H9 (cell line): Measurements from ENCODE around the gene CROCC2. TPM values are rescaled to one million over a fixed set of nuclear protein-coding genes. Genes with fewer than 3 reads are reported as not detected.
A peak's percentile ranks its signal among the peaks of the same experiment; 100 is the strongest.

Source experiments
- DNase-seq: peaks from one replicate; pipeline ENCODE4 v3.0.0-alpha.2; 2017
- H2AFZ ChIP-seq: one replicate; pipeline ENCODE4 v1.6.1; 2013; ENCODE audit warnings: mild to moderate bottlenecking, low read length, control low read depth, moderate library complexity
- H2AK5ac ChIP-seq: 2 replicates; pipeline ENCODE4 v1.6.1; 2013; ENCODE audit warnings: low read length, control low read depth, mixed read lengths; ENCODE audit not compliant: insufficient read length
- H2BK120ac ChIP-seq: one replicate; pipeline ENCODE4 v1.6.1; 2013; ENCODE audit warnings: low read depth, mild to moderate bottlenecking, low read length, control low read depth, inconsistent platforms; ENCODE audit not compliant: poor library complexity, severe bottlenecking
- H2BK12ac ChIP-seq: 2 replicates; pipeline ENCODE4 v1.6.1; 2013; ENCODE audit warnings: low read length, control low read depth, mixed read lengths, low read depth; ENCODE audit not compliant: insufficient read length
- H2BK15ac ChIP-seq: 2 replicates; pipeline ENCODE4 v1.6.1; 2013; ENCODE audit warnings: low read depth, low read length, control low read depth
- H2BK20ac ChIP-seq: one replicate; pipeline ENCODE4 v1.6.1; 2013; ENCODE audit warnings: low read depth, mild to moderate bottlenecking, low read length, control low read depth, inconsistent platforms; ENCODE audit not compliant: poor library complexity, severe bottlenecking
- H2BK5ac ChIP-seq: 2 replicates; pipeline ENCODE4 v1.6.1; 2013; ENCODE audit warnings: low read length, control low read depth, mixed read lengths; ENCODE audit not compliant: insufficient read length
- H3K14ac ChIP-seq: 2 replicates; pipeline ENCODE4 v1.6.1; 2013; ENCODE audit warnings: low read length, control low read depth; ENCODE audit not compliant: insufficient read depth
- H3K18ac ChIP-seq: 2 replicates; pipeline ENCODE4 v1.6.1; 2013; ENCODE audit warnings: low read depth, mild to moderate bottlenecking, mixed read lengths, low read length, control low read depth; ENCODE audit not compliant: insufficient read length
- H3K23ac ChIP-seq: 2 replicates; pipeline ENCODE4 v1.6.1; 2013; ENCODE audit warnings: low read length, control low read depth, mixed read lengths, low read depth; ENCODE audit not compliant: insufficient read length
- H3K23me2 ChIP-seq: 2 replicates; pipeline ENCODE4 v1.6.1; 2013; ENCODE audit warnings: low read depth, mild to moderate bottlenecking, mixed read lengths, low read length, control low read depth; ENCODE audit not compliant: insufficient read length, poor library complexity, severe bottlenecking
- H3K27ac ChIP-seq: 2 replicates; pipeline ENCODE4 v1.5.1; 2013; ENCODE audit warnings: low read length, control low read depth, mixed read lengths, low read depth; ENCODE audit not compliant: insufficient read length
- H3K27me3 ChIP-seq: 2 replicates; pipeline ENCODE4 v1.6.1; 2013; ENCODE audit warnings: low read length, control low read depth, inconsistent platforms; ENCODE audit not compliant: insufficient read depth
- H3K4ac ChIP-seq: 2 replicates; pipeline ENCODE4 v1.6.1; 2013; ENCODE audit warnings: low read depth, mild to moderate bottlenecking, control low read depth, inconsistent platforms, low read length, moderate library complexity
- H3K4me1 ChIP-seq: 2 replicates; pipeline ENCODE4 v1.6.1; 2013; ENCODE audit warnings: low read length, control low read depth, inconsistent platforms; ENCODE audit not compliant: insufficient read depth
- H3K4me2 ChIP-seq: 2 replicates; pipeline ENCODE4 v1.6.1; 2013; ENCODE audit warnings: low read length, control low read depth, mixed read lengths; ENCODE audit not compliant: insufficient read length, insufficient read depth
- H3K56ac ChIP-seq: 2 replicates; pipeline ENCODE4 v1.6.1; 2013; ENCODE audit warnings: low read depth, mild to moderate bottlenecking, mixed read lengths, low read length, control low read depth; ENCODE audit not compliant: insufficient read length
- H3K79me1 ChIP-seq: 2 replicates; pipeline ENCODE4 v1.6.1; 2013; ENCODE audit warnings: low read depth, mild to moderate bottlenecking, moderate library complexity, low read length, control low read depth, inconsistent platforms; ENCODE audit not compliant: insufficient read depth, poor library complexity, severe bottlenecking
- H3K79me2 ChIP-seq: 2 replicates; pipeline ENCODE4 v1.6.1; 2013; ENCODE audit warnings: low read length, control low read depth, inconsistent platforms; ENCODE audit not compliant: insufficient read depth
- H3K9ac ChIP-seq: 2 replicates; pipeline ENCODE4 v1.6.1; 2013; ENCODE audit warnings: low read length, control low read depth, mixed read lengths; ENCODE audit not compliant: insufficient read length; ENCODE audit errors: extremely low read depth
- H3K9me3 ChIP-seq: one replicate; pipeline ENCODE4 v1.6.1; 2013; ENCODE audit warnings: low read depth, low read length, inconsistent platforms; ENCODE audit not compliant: control insufficient read depth
- H3T11ph ChIP-seq: one replicate; pipeline ENCODE4 v1.6.1; 2013; ENCODE audit warnings: mild to moderate bottlenecking, low read length, control low read depth, inconsistent platforms
- H4K20me1 ChIP-seq: one replicate; pipeline ENCODE4 v1.6.1; 2013; ENCODE audit not compliant: control insufficient read depth, insufficient read length, insufficient read depth
- H4K5ac ChIP-seq: 2 replicates; pipeline ENCODE4 v1.6.1; 2013; ENCODE audit warnings: low read depth, mild to moderate bottlenecking, mixed read lengths, low read length, control low read depth; ENCODE audit not compliant: insufficient read length
- H4K8ac ChIP-seq: replicated peaks from 2 replicates; pipeline ENCODE4 v1.6.1; 2013; ENCODE audit warnings: low read length, control low read depth, mixed read lengths, low read depth; ENCODE audit not compliant: insufficient read length
- H4K91ac ChIP-seq: 2 replicates; pipeline ENCODE4 v1.6.1; 2013; ENCODE audit warnings: low read depth, mild to moderate bottlenecking, moderate library complexity, mixed read lengths, low read length, control low read depth; ENCODE audit not compliant: insufficient read length
- H3K27ac Mint-ChIP-seq, 3 experiments: 2 replicates in 2 of 3; 3 replicates in 1 of 3; pipeline ENCODE4 v1.8.0; 2020 to 2021; ENCODE audit warnings: mixed read lengths in 3 of 3, mild to moderate bottlenecking in 1 of 3, moderate library complexity in 1 of 3
- H3K27me3 Mint-ChIP-seq: 2 replicates; pipeline ENCODE4 v1.8.0; 2021; ENCODE audit warnings: low read depth, mild to moderate bottlenecking, moderate library complexity, mixed read lengths
- H3K36me3 Mint-ChIP-seq, 3 experiments: 2 replicates in 2 of 3; 3 replicates in 1 of 3; pipeline ENCODE4 v1.8.0; 2020 to 2021; ENCODE audit warnings: low read depth in 3 of 3, mixed read lengths in 3 of 3; ENCODE audit not compliant: insufficient read depth in 1 of 3
- H3K4me1 Mint-ChIP-seq, 2 experiments: 2 replicates each; pipeline ENCODE4 v1.8.0; 2020; ENCODE audit warnings: mixed read lengths in 2 of 2
- H3K4me3 Mint-ChIP-seq, 2 experiments: 2 replicates in 1 of 2; 3 replicates in 1 of 2; pipeline ENCODE4 v1.8.0; 2020 to 2021; ENCODE audit warnings: mild to moderate bottlenecking in 2 of 2, mixed read lengths in 2 of 2, moderate library complexity in 1 of 2
- H3K9me3 Mint-ChIP-seq, 2 experiments: 2 replicates in 1 of 2; 3 replicates in 1 of 2; pipeline ENCODE4 v1.8.0; 2020; ENCODE audit warnings: mild to moderate bottlenecking in 2 of 2, mixed read lengths in 2 of 2, moderate library complexity in 1 of 2
- WGBS: extraction: QIAGEN DNeasy Blood & Tissue Kit; methylation state at CpG from one replicate; pipeline ENCODE4 v1.1.7; 2013; ENCODE audit warnings: missing lambda C conversion rate, low lambda C conversion rate, mixed read lengths; ENCODE audit not compliant: insufficient read length; ENCODE audit errors: extremely low coverage; 5-methylcytosine and 5-hydroxymethylcytosine counted together
- total RNA-seq: library from RNA; stranded (reverse); gene quantifications from 2 replicates; pipeline ENCODE4 v1.2.1, GENCODE V29; 2021
- TF ChIP-seq, protein P1 (sequence below): fragments of 200-600 bp; sonication (generic); conservative IDR thresholded peaks from 3 replicates; pipeline ENCODE4 v1.8.0; 2021; ENCODE audit warnings: antibody characterized with exemption, mild to moderate bottlenecking

Gene CROCC2
- total RNA-seq, 1 experiment from 2014 or later, result not detected

DNA sequence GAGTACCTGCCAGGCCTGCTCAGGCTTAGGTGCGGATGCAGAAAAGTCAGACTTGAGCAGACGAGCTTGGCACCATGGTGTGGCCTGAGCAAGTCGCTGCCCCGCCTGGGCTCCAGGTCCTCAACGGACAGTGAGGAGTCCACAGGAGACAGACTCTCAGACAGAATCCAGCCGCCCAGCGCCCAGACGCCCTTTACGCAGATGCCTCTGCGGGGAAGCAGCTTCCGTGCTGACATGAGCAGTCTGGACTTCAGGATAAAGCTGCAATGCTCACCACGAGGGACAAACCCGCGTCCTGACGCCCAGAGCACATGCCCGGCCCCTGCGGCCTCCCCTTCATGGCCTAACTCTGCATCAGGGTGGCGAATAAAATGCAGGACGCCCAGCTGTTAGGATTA lies 6.7 kb upstream of the CROCC2 start:
- no peaks in the 10 kb centered on the region for H3K4me1 ChIP-seq
- H3K79me1 ChIP-seq, result no peaks in the 10 kb centered on the region
- no peak overlapping the region for H3T11ph ChIP-seq
- Mint-ChIP-seq H3K27me3 (peaks cover 8% of the 10 kb centered on the region), H3K4me3 (no peak overlapping the region), H3K27ac (0 out of 7 replicates have a peak overlapping the region, but pooled peaks of 1 of the 3 experiments have one; percentile 27), H3K36me3 (peaks cover 3 to 10% (median 5%) of the 10 kb centered on the region in 3 experiments; a peak in 5 of 7 replicates), H3K4me1 (peaks cover 7 to 16% of the 10 kb centered on the region in 2 experiments), H3K9me3 (peaks cover 12% of the 10 kb centered on the region in 2 experiments)
- no peaks in the 10 kb centered on the region for H3K79me2 ChIP-seq
- no peak overlapping the region for H2BK5ac ChIP-seq
- no peak overlapping the region for H3K4me2 ChIP-seq
- no peak overlapping the region for H2AFZ ChIP-seq
- no peak overlapping the region for H4K91ac ChIP-seq
- no peak overlapping the region for H4K5ac ChIP-seq
- no peak overlapping the region for H2BK120ac ChIP-seq
- no peak overlapping the region for H3K4ac ChIP-seq
- H3K14ac ChIP-seq, result no peak overlapping the region
- no CpG with 5 or more reads among the region's 19 CpGs for WGBS
- no peak overlapping the region for H3K23ac ChIP-seq
- H2BK15ac ChIP-seq, result no peak overlapping the region
- H3K9ac ChIP-seq, result no peak overlapping the region
- no peaks in the 10 kb centered on the region for H3K23me2 ChIP-seq
- TF ChIP-seq, protein P1, sequence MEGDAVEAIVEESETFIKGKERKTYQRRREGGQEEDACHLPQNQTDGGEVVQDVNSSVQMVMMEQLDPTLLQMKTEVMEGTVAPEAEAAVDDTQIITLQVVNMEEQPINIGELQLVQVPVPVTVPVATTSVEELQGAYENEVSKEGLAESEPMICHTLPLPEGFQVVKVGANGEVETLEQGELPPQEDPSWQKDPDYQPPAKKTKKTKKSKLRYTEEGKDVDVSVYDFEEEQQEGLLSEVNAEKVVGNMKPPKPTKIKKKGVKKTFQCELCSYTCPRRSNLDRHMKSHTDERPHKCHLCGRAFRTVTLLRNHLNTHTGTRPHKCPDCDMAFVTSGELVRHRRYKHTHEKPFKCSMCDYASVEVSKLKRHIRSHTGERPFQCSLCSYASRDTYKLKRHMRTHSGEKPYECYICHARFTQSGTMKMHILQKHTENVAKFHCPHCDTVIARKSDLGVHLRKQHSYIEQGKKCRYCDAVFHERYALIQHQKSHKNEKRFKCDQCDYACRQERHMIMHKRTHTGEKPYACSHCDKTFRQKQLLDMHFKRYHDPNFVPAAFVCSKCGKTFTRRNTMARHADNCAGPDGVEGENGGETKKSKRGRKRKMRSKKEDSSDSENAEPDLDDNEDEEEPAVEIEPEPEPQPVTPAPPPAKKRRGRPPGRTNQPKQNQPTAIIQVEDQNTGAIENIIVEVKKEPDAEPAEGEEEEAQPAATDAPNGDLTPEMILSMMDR, result no peak
- H3K9me3 ChIP-seq, result no peaks in the 10 kb centered on the region
- H4K8ac ChIP-seq, result no peak overlapping the region
- no peak overlapping the region for H2BK12ac ChIP-seq
- DNase-seq, result no peak
- H2BK20ac ChIP-seq, result no peak overlapping the region
- H2AK5ac ChIP-seq, result no peak overlapping the region
- H4K20me1 ChIP-seq, result no peaks in the 10 kb centered on the region
- H3K18ac ChIP-seq, result no peak overlapping the region
- H3K56ac ChIP-seq, result no peak overlapping the region
- H3K27ac ChIP-seq, result no peak overlapping the region
- H3K27me3 ChIP-seq, result no peaks in the 10 kb centered on the region
